ENCODE results near the gene CRTAC1.

DNA sequence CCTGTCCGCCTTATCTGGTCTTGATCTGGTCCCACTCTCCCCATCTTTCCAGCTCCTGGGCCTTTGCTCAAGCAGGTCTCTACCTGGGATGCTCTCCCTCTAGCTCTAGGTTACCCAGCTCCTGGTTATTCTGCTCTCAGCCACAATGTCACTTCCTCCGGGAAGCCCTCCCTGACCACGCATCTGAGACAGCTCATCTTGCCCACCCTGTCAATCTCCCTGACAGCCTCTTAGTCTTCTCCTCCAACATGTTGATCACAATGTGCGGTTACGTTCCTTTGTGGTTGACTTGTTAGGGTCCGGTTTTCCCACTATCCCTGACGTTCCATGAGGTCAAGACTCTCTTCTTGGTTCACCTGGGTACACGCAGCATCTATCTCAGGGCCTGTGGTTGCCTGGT is 125.1 kb downstream of the CRTAC1 start:
- TF ChIP-seq, protein P1, sequence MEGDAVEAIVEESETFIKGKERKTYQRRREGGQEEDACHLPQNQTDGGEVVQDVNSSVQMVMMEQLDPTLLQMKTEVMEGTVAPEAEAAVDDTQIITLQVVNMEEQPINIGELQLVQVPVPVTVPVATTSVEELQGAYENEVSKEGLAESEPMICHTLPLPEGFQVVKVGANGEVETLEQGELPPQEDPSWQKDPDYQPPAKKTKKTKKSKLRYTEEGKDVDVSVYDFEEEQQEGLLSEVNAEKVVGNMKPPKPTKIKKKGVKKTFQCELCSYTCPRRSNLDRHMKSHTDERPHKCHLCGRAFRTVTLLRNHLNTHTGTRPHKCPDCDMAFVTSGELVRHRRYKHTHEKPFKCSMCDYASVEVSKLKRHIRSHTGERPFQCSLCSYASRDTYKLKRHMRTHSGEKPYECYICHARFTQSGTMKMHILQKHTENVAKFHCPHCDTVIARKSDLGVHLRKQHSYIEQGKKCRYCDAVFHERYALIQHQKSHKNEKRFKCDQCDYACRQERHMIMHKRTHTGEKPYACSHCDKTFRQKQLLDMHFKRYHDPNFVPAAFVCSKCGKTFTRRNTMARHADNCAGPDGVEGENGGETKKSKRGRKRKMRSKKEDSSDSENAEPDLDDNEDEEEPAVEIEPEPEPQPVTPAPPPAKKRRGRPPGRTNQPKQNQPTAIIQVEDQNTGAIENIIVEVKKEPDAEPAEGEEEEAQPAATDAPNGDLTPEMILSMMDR (IDR thresholded peaks at IDR 0.05; ENCODE audit: extremely low read depth in 1 of 2, insufficient read depth in 1 of 2, low read depth in 1 of 2, low read length in 2 of 2), result no peak
- no peak for TF ChIP-seq POLR2AphosphoS5 (IDR thresholded peaks at IDR 0.05; ENCODE audit: insufficient read depth, low read depth, low read length)
- no peak for TF ChIP-seq MYC (IDR thresholded peaks at IDR 0.05; ENCODE audit: low read depth, low read length)
- TF ChIP-seq POLR2A (IDR thresholded peaks at IDR 0.05; ENCODE audit: low read depth, low read length), result no peak
- TF ChIP-seq JUN (IDR thresholded peaks at IDR 0.05; ENCODE audit: borderline replicate concordance, insufficient read depth, insufficient read length, low read depth), result no peak
- TF ChIP-seq, protein P2, sequence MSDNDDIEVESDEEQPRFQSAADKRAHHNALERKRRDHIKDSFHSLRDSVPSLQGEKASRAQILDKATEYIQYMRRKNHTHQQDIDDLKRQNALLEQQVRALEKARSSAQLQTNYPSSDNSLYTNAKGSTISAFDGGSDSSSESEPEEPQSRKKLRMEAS (IDR thresholded peaks at IDR 0.05; ENCODE audit: insufficient read depth, insufficient read length), result no peak
- no peak for TF ChIP-seq EZH2 (IDR thresholded peaks at IDR 0.05; ENCODE audit: borderline replicate concordance, low read depth, low read length, severe bottlenecking)
